Testis (tissue), 3 donors: ENCODE measurements around the gene CHST8. TPM values are rescaled to one million over a fixed set of nuclear protein-coding genes. Genes with fewer than 3 reads are reported as not detected.

Experiments
- DNase-seq: peaks from one replicate; pipeline ENCODE4 v3.0.0-alpha.2; 2019
- H3K27ac ChIP-seq, 2 donors: fragments of 200-600 bp; sonication (generic); one replicate each; pipeline ENCODE4 v1.5.1; 2019
- H3K27me3 ChIP-seq: fragments of 200-600 bp; sonication (generic); one replicate; pipeline ENCODE4 v1.5.1; 2019
- H3K36me3 ChIP-seq: fragments of 200-600 bp; sonication (generic); one replicate; pipeline ENCODE4 v1.5.1; 2017; ENCODE audit warnings: low read depth; ENCODE audit errors: missing control alignments
- H3K4me1 ChIP-seq: fragments of 200-600 bp; sonication (generic); one replicate; pipeline ENCODE4 v1.5.1; 2019
- H3K4me3 ChIP-seq, 2 donors: fragments of 200-600 bp; sonication (generic); one replicate each; pipeline ENCODE4 v1.5.1; 2017 to 2019
- H3K9me3 ChIP-seq: fragments of 200-600 bp; sonication (generic); one replicate; pipeline ENCODE4 v1.5.1; 2017
- POLR2A ChIP-seq: fragments of 450-650 bp; IDR thresholded peaks from one replicate; pipeline ENCODE4 v1.6.1; 2017; ENCODE audit warnings: antibody characterized with exemption, mild to moderate bottlenecking, moderate library complexity
- whole genome bisulfite sequencing, 2 donors: methylation state at CpG; one replicate each; pipeline ENCODE4 v1.1.5; 2018; 5-methylcytosine and 5-hydroxymethylcytosine counted together
- intact Hi-C: fragments of 100-400 bp; cut with DNase I; formaldehyde crosslinking; loops from one replicate; pipeline ENCODE4 v1.15.1; 2023; ENCODE audit warnings: low total_unique reads
- polyA plus RNA-seq: library from polyadenylated mRNA; stranded (reverse); fragments of 350-450 nt; fragmentation: Illumina TruSeq; extraction: RNeasy Lipid Tissue Mini Kit (QIAGEN cat#74804); gene quantifications from one replicate; pipeline ENCODE4 v1.2.3, GENCODE V29; 2014; ENCODE audit warnings: low read depth, low replicate concordance; ENCODE audit not compliant: insufficient read depth
- total RNA-seq, 2 donors: library from RNA; depleted of rRNA; stranded (reverse); fragments of >200 nt; gene quantifications; one replicate each; pipeline ENCODE4 v1.2.3, GENCODE V29; 2016
- TF ChIP-seq, protein P1 (sequence below), 3 experiments: fragments of 450-650 bp in 2 of 3; fragments of 200-600 bp in 1 of 3; sonication (generic) in 1 of 3; IDR thresholded peaks; one replicate each; pipeline ENCODE4 v1.5.1; 2016 to 2019; ENCODE audit warnings: antibody characterized with exemption in 3 of 3, mild to moderate bottlenecking in 2 of 3, moderate library complexity in 1 of 3

CHST8 gene
- total and polyA plus RNA-seq, 3 donors from 2014 or later: 0.75 to 0.93 (median 0.79) TPM

DNA sequence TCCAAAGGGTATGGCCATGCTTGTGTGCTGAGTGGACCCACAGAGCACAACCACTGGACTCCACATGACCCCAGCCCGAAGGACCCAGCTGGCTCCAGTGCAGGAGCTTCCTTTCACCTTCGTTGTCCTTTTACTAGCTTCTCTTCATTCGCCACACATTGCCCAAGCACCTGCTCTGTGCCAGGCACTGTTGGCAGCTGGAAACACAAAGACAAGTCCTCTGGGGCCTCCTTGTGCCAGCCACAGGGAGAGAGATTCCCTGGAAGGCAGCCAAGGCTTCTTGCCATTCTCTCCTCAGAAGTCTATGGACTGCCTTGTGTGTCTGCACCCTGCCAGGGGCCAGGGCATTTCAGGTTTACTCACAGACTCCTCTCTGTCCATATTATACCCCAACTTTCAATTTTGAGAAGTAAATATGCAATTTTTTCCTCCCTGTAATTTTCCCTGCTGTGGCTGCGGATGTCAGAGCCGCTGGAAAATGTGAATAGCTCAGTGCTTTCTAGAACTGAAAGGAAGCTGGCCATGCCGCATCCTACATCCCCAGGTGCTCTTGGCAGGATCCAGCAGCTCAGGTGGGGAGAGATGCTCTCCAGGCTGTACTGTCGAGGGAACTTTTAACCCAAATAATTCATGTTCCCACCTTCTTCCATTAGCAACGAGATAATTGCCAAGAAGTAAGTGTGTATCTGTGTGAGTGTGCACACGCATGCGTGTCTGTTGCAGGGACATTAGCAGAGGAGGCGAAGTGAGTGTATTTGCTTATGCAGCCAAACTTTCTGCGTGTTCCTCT is 57.2 kb downstream of the CHST8 start:
- no peak overlapping the region for H3K4me3 ChIP-seq
- no peak overlapping the region for H3K27ac ChIP-seq
- no peak for TF ChIP-seq POLR2A
- TF ChIP-seq, protein P1, sequence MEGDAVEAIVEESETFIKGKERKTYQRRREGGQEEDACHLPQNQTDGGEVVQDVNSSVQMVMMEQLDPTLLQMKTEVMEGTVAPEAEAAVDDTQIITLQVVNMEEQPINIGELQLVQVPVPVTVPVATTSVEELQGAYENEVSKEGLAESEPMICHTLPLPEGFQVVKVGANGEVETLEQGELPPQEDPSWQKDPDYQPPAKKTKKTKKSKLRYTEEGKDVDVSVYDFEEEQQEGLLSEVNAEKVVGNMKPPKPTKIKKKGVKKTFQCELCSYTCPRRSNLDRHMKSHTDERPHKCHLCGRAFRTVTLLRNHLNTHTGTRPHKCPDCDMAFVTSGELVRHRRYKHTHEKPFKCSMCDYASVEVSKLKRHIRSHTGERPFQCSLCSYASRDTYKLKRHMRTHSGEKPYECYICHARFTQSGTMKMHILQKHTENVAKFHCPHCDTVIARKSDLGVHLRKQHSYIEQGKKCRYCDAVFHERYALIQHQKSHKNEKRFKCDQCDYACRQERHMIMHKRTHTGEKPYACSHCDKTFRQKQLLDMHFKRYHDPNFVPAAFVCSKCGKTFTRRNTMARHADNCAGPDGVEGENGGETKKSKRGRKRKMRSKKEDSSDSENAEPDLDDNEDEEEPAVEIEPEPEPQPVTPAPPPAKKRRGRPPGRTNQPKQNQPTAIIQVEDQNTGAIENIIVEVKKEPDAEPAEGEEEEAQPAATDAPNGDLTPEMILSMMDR (IDR thresholded peaks at IDR 0.05): no peak
- H3K36me3 ChIP-seq: no peaks in the 10 kb centered on the region
- intact Hi-C loops: no loop called here
- WGBS, 2 donors: 73 to 83% methylated on average over 12 of the region's 12 CpGs
- H3K27me3 ChIP-seq: no peaks in the 10 kb centered on the region
- no peaks in the 10 kb centered on the region for H3K4me1 ChIP-seq
- peak; percentile 34 for DNase-seq
- H3K9me3 ChIP-seq: no peaks in the 10 kb centered on the region

DNA sequence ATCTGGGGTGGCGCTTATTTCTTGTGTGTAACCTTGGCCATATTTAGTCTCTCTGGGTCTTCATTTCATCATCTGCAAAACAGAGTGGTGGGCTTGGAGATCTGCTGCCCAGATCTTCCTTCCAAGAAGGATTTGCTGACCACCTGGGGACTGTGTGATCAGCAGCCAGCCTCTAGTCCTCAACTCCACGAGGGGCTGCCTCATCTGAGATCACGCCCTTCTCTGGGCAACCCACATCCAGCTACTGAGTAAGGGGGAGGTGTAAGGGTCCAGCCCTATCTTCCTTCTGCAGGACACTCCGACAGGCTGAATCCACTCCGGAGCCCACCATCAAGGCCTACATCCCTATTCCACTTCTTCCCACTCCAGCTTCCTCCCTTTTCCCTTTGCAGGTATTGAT is 57.9 kb downstream of the CHST8 start:
- intact Hi-C loops: no loop called here
- DNase-seq: no peak
- Histone ChIP-seq H3K4me1 (no peaks in the 10 kb centered on the region), H3K36me3 (no peaks in the 10 kb centered on the region), H3K4me3 (no peak overlapping the region), H3K27ac (no peak overlapping the region), H3K9me3 (no peaks in the 10 kb centered on the region), H3K27me3 (no peaks in the 10 kb centered on the region)
- TF ChIP-seq, protein P1 (IDR thresholded peaks at IDR 0.05): no peak
- TF ChIP-seq POLR2A: no peak
- 75 to 89% methylated on average over 5 of the region's 5 CpGs for WGBS, 2 donors

DNA sequence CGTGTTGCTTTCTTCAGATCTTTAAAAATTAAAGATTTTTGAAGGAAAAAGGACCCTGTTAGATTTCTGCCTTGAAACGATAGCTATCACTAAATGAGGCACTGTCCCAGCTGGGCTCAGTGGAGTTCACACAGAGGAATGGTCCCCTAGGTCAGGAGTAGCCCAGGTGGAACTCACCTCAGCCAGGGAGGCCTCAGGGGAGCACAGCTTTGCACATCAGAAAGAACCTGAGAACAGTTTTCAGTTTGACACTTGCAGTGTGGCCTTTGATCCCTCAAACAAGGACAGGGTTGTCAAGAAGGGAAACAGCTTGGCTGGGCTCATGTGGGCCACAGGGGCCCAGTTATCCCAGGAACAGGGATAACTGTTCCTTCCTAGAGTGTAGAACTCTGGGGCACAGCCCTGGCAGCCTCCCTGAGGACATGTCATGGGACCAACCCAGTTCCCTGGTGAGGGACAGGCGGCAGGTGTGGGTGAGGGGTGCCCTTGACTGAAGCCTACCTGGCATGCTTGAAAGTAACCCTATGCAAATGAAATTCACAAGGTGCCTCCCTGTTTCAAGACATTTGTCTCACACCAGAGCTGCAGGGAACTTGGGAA is 59.4 kb downstream of the CHST8 start:
- DNase-seq: no peak
- Histone ChIP-seq H3K9me3 (no peaks in the 10 kb centered on the region), H3K4me3 (no peak overlapping the region), H3K36me3 (no peaks in the 10 kb centered on the region), H3K27ac (no peak overlapping the region), H3K4me1 (no peaks in the 10 kb centered on the region), H3K27me3 (no peaks in the 10 kb centered on the region)
- 73 to 82% methylated on average over 3 of the region's 3 CpGs for WGBS, 2 donors
- intact Hi-C loops: no loop called here
- TF ChIP-seq POLR2A: no peak
- TF ChIP-seq, protein P1 (IDR thresholded peaks at IDR 0.05): no peak

DNA sequence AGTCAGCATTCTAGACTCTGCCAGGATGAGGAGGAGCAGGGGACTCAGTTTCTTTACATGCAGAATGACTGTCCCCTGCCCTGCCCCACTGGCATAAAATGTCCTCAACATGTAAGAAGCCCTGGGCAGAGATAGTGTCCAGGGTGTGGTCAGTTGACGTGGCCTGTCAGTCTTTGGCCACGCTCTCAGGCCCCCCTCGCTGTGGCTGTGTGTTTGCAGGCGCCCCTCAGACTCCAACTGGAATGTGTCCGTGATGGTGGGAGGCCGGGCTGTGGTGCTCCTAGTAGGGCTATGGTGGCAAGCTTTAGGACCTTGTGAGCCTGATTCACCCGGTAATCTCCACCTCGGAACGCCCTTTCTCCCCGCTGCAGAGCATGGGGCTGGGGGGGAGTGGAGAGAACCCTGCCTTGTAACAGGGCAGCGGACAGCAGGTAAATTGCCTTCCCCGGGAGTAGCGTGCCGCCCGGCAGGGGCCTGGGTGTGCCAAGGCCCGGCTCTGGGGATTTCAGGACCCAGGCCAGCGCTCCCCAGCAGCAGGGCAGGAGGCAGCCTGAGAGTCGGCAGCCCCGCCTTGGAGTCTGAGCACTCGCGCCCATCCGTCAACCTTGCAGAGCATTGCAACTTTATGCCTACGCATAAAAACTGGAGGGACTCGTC is 62.3 kb downstream of the CHST8 start:
- WGBS, 2 donors: 19 to 20% methylated on average over 1 to 24 of the region's 24 CpGs
- peak; percentile 57 for DNase-seq
- peak overlapping the region in 1 of 2 donors; percentile 0 for H3K4me3 ChIP-seq
- H3K9me3 ChIP-seq: no peaks in the 10 kb centered on the region
- H3K36me3 ChIP-seq: no peaks in the 10 kb centered on the region
- intact Hi-C loops: no loop called here
- no peaks in the 10 kb centered on the region for H3K4me1 ChIP-seq
- no peaks in the 10 kb centered on the region for H3K27me3 ChIP-seq
- no peak overlapping the region for H3K27ac ChIP-seq
- TF ChIP-seq, protein P1 (IDR thresholded peaks at IDR 0.05): no peak
- no peak for TF ChIP-seq POLR2A
